ENCODE measurements around the gene CYTH3. TPM values are rescaled to one million over a fixed set of nuclear protein-coding genes. Genes with fewer than 3 reads are reported as not detected.

The CYTH3 gene
- total and polyA plus RNA-seq, 2 of the 4 experiments (the other 2 are of a cell fraction): 14.2 to 34.8 TPM

DNA sequence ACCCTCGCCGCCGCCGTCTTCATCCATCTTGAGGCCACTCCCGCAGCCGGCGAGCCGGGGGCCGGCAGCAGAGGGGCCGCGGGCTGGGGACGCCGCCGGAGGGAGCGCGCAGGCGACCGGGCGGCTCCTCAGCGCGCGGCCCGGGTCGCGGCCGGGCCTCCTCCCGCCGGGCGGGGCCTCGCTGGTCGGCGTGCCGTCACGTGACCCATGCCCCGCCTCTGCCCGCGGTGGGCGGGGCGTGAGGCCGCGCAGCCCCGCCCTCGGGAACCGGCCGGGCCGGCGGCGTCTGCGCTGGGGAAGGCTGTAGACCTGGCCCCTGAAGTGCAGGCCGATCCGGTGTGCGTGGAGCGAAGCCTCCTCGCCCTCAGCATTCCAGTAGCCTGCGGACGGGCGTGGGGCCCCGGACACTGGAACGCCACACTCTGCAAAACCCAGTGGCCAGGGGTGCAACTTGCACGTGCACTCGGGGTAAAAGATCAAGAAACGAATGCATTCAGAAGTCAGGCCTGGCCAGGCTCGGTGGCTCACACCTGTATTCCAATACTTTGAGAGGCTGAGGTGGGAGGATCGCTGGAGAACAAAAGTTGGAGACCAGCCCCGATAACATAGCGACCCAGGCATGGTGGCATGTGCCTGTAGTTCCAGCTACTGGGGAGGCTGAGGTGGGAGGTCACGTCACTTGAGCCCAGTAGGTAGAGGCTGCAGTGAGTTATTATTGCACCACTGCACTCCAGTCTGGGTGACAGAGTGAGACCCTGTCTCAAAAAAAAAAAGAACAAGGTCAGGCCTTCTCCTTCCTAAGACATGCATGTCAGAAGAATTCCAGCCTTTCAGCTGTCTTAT is at the start of gene CYTH3 (continued):
- TF ChIP-seq ELK1 (IDR thresholded peaks at IDR 0.05; ENCODE audit: borderline replicate concordance, low read depth, low read length) (no peak), MXI1 (IDR thresholded peaks at IDR 0.05; ENCODE audit: borderline replicate concordance, low read depth, low read length) (0 out of 2 replicates have a peak, but pooled peaks have one; percentile 28)

GRCh38 chr7:6320791-6321190 is 48.4 kb upstream of the CYTH3 start:
- H3K14ac ChIP-seq (replicated peaks; ENCODE audit: low read depth, low read length): no peak overlapping the region
- H3K4ac ChIP-seq (ENCODE audit: low read depth, low read length): 0 out of 2 replicates have a peak overlapping the region, but pooled peaks have one; percentile 22
- no peak overlapping the region for H3K4me3 ChIP-seq (ENCODE audit: insufficient read depth, low read depth, low read length)
- H4K5ac ChIP-seq (ENCODE audit: low read depth, low read length): no peak overlapping the region
- no peak overlapping the region for H3K18ac ChIP-seq (ENCODE audit: low read depth, low read length)
- no peaks in the 10 kb centered on the region for H3K27me3 ChIP-seq (ENCODE audit: control insufficient read depth, insufficient read depth, low read length)
- H4K91ac ChIP-seq (ENCODE audit: insufficient read depth, low read depth, low read length): no peak overlapping the region
- no peak overlapping the region for H3K23ac ChIP-seq (ENCODE audit: low read depth, low read length)
- no peak for ATAC-seq (ENCODE audit: low read depth)
- TF ChIP-seq MAFK (IDR thresholded peaks at IDR 0.05; ENCODE audit: low read depth, low read length): no peak
- no peak overlapping the region; the same call in 2 of the 3 replicates for H2BK15ac ChIP-seq (ENCODE audit: low read depth, low read length)
- H2AK5ac ChIP-seq (ENCODE audit: low read depth, low read length): no peak overlapping the region
- no peak overlapping the region for H3K27ac ChIP-seq (ENCODE audit: insufficient read depth, low read length)
- peak overlapping the region; percentile 32 for H2AFZ ChIP-seq (replicated peaks; ENCODE audit: low read length, poor library complexity)
- no TSS peak for BruUV-seq (replicated peaks)
- H2BK5ac ChIP-seq (ENCODE audit: low read depth, low read length, poor library complexity, severe bottlenecking): no peak overlapping the region
- no peaks in the 10 kb centered on the region for H3K9me3 ChIP-seq (ENCODE audit: control insufficient read depth, insufficient read depth, low read length)
- dilution Hi-C loops (cut with HindIII; ENCODE audit: low sequenced_read_pairs, unreplicated experiment) (no loop called here), intact Hi-C loops (cut with micrococcal nuclease) (loop anchor here (5.0 kb wide), 1 partner anchor 143 kb away; no protein-coding TSS in a partner anchor), in situ Hi-C loops (cut with MboI; ENCODE audit: low sequenced_read_pairs) (loop anchor here (5.0 kb wide), 1 partner anchor 158 kb away; no protein-coding TSS in a partner anchor)
- H3K9ac ChIP-seq (ENCODE audit: low read depth, low read length): no peak overlapping the region
- WGBS, 2 experiments (ENCODE audit: extremely low coverage in 2 of 2, insufficient read length in 1 of 2): no CpG with 5 or more reads among the region's 1 CpG
- peaks cover 4% of the 10 kb centered on the region for H3K9me1 ChIP-seq (ENCODE audit: insufficient read depth, low read length)
- no peak overlapping the region; the same call in none of the 2 replicates for H2BK120ac ChIP-seq (ENCODE audit: low read depth, low read length)
- ChIA-PET CTCF (interaction anchor here (0.6 to 0.9 kb wide), 4 partner anchors 20 to 319 kb away, joined by 3 to 4 read pairs (median 3); no protein-coding TSS in a partner anchor), POLR2A (ENCODE audit: unreplicated experiment) (no interaction called here)
- H4K8ac ChIP-seq (ENCODE audit: low read depth in 2 of 2, low read length in 2 of 2): no peak overlapping the region
- H3K4me1 ChIP-seq (ENCODE audit: control insufficient read depth, insufficient read depth, low read length): peaks cover 7% of the 10 kb centered on the region
- no peak for DNase-seq
- no peaks in the 10 kb centered on the region; a peak in 1 of 4 replicates for H3K79me1 ChIP-seq (ENCODE audit: low read depth in 1 of 2, low read length in 2 of 2)
- H3K36me3 ChIP-seq (ENCODE audit: control insufficient read depth, insufficient read depth, low read length): no peaks in the 10 kb centered on the region
- no peak overlapping the region for H3K4me2 ChIP-seq (ENCODE audit: low read depth, low read length)
- H3K56ac ChIP-seq (ENCODE audit: extremely low read depth, insufficient read depth, low read length): no peak overlapping the region
- H4K20me1 ChIP-seq (ENCODE audit: insufficient read depth, low read length): no peaks in the 10 kb centered on the region
- H2AK9ac ChIP-seq (replicated peaks; ENCODE audit: low read depth, low read length, poor library complexity): no peak overlapping the region
- 0 out of 2 replicates have a peak overlapping the region, but pooled peaks have one; percentile 37 for H2BK20ac ChIP-seq (ENCODE audit: low read depth, low read length)
